Calu3 (cell line): Measurements from ENCODE around the gene VSTM2B. TPM values are rescaled to one million over a fixed set of nuclear protein-coding genes. Genes with fewer than 3 reads are reported as not detected.

Experiments used
- BruUV-seq: library from RNA; stranded (reverse); fragments of 400-500 nt; replicated peaks from 2 replicates; lab custom pipeline; 2021; lab: Mats Ljungman, UMichigan
- CTCF ChIA-PET: fragments of 300-600 bp; sonication (Branson Sonifier 250); formaldehyde crosslinking; loops from one replicate; lab custom pipeline; 2022; ENCODE audit warnings: antibody characterized with exemption; lab: Charles Lee
- DNase-seq: peaks from one replicate; pipeline ENCODE4 v3.0.0; 2022
- H3K27ac Mint-ChIP-seq: one replicate; pipeline ENCODE4 v1.8.0; 2022; ENCODE audit warnings: mixed read lengths; ENCODE audit not compliant: unreplicated experiment
- H3K27me3 Mint-ChIP-seq: one replicate; pipeline ENCODE4 v1.8.0; 2022; ENCODE audit warnings: mixed read lengths; ENCODE audit not compliant: unreplicated experiment
- H3K36me3 Mint-ChIP-seq: one replicate; pipeline ENCODE4 v1.8.0; 2022; ENCODE audit warnings: mild to moderate bottlenecking, moderate library complexity, mixed read lengths; ENCODE audit not compliant: insufficient read depth, unreplicated experiment
- H3K4me1 Mint-ChIP-seq: one replicate; pipeline ENCODE4 v1.8.0; 2022; ENCODE audit warnings: mild to moderate bottlenecking, low read depth, mixed read lengths; ENCODE audit not compliant: unreplicated experiment
- H3K4me3 Mint-ChIP-seq: one replicate; pipeline ENCODE4 v1.8.0; 2022; ENCODE audit warnings: mild to moderate bottlenecking, low read depth, moderate library complexity, mixed read lengths; ENCODE audit not compliant: unreplicated experiment
- H3K9me3 Mint-ChIP-seq: one replicate; pipeline ENCODE4 v1.8.0; 2022; ENCODE audit warnings: low read depth, mixed read lengths; ENCODE audit not compliant: unreplicated experiment
- intact Hi-C: fragments of 100-400 bp; cut with micrococcal nuclease; formaldehyde crosslinking; loops from one replicate; pipeline ENCODE4 v1.10.0; 2022; ENCODE audit not compliant: unreplicated experiment
- total RNA-seq: library from RNA; stranded (reverse); gene quantifications from 2 replicates; pipeline ENCODE4 v1.2.3, GENCODE V29; 2022
- TF ChIP-seq, protein P1 (sequence below): fragments of 200-600 bp; IDR thresholded peaks from one replicate; pipeline ENCODE4 v1.8.0; 2022; ENCODE audit warnings: antibody characterized with exemption; ENCODE audit not compliant: unreplicated experiment

Gene VSTM2B
- total RNA-seq, 1 experiment from 2014 or later, result not detected

DNA sequence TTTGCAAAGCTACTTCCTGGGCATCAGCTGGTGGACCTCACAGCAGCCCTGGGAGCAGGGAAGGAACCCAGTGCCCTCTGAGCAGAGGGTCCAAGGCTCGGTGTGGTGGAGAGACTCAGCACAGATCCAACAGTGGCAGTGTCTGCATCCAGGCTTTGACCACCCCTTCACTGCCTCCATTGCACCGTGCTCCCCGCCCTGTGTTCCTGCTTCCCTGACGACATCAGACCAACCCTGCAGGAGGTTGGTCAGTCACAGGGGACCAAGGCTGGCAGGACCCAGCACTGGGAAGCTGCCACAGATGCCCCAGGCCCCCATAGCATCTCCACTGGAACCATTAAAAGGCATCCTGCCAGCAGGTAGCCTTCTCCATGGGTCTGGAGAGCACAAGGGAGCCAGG lies 7.8 kb upstream of the VSTM2B start:
- H3K4me1 Mint-ChIP-seq, result no peaks in the 10 kb centered on the region
- no peak overlapping the region for H3K4me3 Mint-ChIP-seq
- TF ChIP-seq, protein P1, sequence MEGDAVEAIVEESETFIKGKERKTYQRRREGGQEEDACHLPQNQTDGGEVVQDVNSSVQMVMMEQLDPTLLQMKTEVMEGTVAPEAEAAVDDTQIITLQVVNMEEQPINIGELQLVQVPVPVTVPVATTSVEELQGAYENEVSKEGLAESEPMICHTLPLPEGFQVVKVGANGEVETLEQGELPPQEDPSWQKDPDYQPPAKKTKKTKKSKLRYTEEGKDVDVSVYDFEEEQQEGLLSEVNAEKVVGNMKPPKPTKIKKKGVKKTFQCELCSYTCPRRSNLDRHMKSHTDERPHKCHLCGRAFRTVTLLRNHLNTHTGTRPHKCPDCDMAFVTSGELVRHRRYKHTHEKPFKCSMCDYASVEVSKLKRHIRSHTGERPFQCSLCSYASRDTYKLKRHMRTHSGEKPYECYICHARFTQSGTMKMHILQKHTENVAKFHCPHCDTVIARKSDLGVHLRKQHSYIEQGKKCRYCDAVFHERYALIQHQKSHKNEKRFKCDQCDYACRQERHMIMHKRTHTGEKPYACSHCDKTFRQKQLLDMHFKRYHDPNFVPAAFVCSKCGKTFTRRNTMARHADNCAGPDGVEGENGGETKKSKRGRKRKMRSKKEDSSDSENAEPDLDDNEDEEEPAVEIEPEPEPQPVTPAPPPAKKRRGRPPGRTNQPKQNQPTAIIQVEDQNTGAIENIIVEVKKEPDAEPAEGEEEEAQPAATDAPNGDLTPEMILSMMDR, result no peak
- no peaks in the 10 kb centered on the region for H3K9me3 Mint-ChIP-seq
- no peak for DNase-seq
- CTCF ChIA-PET, result no interaction called here
- peaks cover 66% of the 10 kb centered on the region for H3K27me3 Mint-ChIP-seq
- no TSS peak for BruUV-seq
- no peaks in the 10 kb centered on the region for H3K36me3 Mint-ChIP-seq
- intact Hi-C loops, result no loop called here
- H3K27ac Mint-ChIP-seq, result no peak overlapping the region

DNA sequence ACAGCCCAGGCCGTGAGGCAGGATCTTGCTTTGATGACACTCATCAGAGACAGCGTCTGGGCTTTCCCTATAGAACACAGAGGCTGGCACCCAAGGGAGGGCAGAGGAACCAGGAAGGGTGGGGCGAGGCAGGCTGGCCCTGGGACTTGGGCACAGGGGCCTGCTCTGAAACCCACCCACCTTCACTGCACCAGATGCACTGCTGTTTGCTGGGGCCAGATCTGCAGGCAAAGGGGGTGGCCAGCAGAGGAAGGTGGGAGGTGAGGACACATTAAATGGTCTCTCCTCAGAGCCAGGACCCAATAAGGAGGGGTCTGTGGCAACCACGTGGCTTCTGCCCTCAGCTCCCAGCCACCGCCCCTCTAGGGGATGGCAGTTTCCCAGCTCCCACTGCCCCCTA lies 6.6 kb upstream of the VSTM2B start:
- no peak for DNase-seq
- TF ChIP-seq, protein P1, result no peak
- no peak overlapping the region for H3K4me3 Mint-ChIP-seq
- intact Hi-C loops, result no loop called here
- H3K4me1 Mint-ChIP-seq, result no peaks in the 10 kb centered on the region
- CTCF ChIA-PET, result no interaction called here
- H3K27me3 Mint-ChIP-seq, result peaks cover 67% of the 10 kb centered on the region
- H3K36me3 Mint-ChIP-seq, result no peaks in the 10 kb centered on the region
- H3K27ac Mint-ChIP-seq, result no peak overlapping the region
- H3K9me3 Mint-ChIP-seq, result no peaks in the 10 kb centered on the region
- BruUV-seq, result no TSS peak

DNA sequence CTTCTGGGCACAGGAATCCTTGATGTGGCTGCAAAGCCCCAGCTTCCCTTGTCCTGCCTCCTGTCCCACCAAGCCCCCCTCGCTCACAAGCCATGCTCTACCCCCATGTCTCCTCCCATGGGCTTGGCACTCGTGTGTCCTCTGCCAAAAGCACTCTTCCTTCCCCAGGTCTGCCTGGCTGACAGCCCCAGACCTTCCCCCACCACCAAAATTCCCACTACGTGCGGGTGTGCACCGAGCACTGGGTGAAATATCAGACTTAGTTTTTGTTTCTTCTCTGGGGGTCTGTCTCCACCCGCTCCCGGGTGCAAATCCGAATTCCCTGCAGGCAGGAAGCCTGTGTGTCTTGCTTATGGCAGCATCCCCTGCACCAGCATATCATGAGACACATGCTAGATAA lies 5.9 kb upstream of the VSTM2B start:
- Mint-ChIP-seq H3K36me3 (no peaks in the 10 kb centered on the region), H3K4me1 (no peaks in the 10 kb centered on the region), H3K9me3 (no peaks in the 10 kb centered on the region), H3K4me3 (no peak overlapping the region), H3K27me3 (peaks cover 61% of the 10 kb centered on the region), H3K27ac (no peak overlapping the region)
- intact Hi-C loops, result no loop called here
- TF ChIP-seq, protein P1, result no peak
- no TSS peak for BruUV-seq
- no peak for DNase-seq
- CTCF ChIA-PET, result no interaction called here

DNA sequence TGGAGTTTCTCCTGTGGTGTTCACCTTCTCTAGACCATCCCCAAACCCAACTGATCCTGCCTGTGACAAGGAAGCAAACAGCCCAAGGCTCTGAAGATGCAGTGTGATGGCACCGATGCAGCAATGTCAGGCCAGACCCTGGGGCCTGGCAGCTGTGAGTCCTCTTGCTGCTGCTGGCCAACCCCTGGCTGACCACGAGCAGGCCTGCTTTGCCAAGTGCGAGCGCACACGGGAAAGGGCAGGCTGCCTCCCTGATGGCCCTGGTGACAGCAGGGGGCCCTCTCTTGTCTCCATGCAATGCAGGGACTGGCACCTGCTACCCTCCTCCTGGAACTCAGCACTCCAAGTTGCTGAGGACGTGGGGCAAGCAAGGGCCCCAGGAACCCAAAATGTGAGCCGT lies 5.4 kb upstream of the VSTM2B start:
- peaks cover 56% of the 10 kb centered on the region for H3K27me3 Mint-ChIP-seq
- no peaks in the 10 kb centered on the region for H3K9me3 Mint-ChIP-seq
- no peaks in the 10 kb centered on the region for H3K4me1 Mint-ChIP-seq
- no peak for DNase-seq
- H3K36me3 Mint-ChIP-seq, result no peaks in the 10 kb centered on the region
- no peak overlapping the region for H3K27ac Mint-ChIP-seq
- H3K4me3 Mint-ChIP-seq, result no peak overlapping the region
- TF ChIP-seq, protein P1, result no peak
- CTCF ChIA-PET, result no interaction called here
- BruUV-seq, result no TSS peak
- intact Hi-C loops, result no loop called here
